ENCODE measurements around the gene LDB3.

The LDB3 gene

GRCh38 chr10:86651021-86651471 lies 17.3 kb upstream of the LDB3 start:
- DNase-seq (ENCODE audit: low spot score): no peak

- DNase-seq (ENCODE audit: low spot score): no peak
Measured at GRCh38 chr10:86651631-86652331, 16.5 kb upstream of the LDB3 start.

DNA sequence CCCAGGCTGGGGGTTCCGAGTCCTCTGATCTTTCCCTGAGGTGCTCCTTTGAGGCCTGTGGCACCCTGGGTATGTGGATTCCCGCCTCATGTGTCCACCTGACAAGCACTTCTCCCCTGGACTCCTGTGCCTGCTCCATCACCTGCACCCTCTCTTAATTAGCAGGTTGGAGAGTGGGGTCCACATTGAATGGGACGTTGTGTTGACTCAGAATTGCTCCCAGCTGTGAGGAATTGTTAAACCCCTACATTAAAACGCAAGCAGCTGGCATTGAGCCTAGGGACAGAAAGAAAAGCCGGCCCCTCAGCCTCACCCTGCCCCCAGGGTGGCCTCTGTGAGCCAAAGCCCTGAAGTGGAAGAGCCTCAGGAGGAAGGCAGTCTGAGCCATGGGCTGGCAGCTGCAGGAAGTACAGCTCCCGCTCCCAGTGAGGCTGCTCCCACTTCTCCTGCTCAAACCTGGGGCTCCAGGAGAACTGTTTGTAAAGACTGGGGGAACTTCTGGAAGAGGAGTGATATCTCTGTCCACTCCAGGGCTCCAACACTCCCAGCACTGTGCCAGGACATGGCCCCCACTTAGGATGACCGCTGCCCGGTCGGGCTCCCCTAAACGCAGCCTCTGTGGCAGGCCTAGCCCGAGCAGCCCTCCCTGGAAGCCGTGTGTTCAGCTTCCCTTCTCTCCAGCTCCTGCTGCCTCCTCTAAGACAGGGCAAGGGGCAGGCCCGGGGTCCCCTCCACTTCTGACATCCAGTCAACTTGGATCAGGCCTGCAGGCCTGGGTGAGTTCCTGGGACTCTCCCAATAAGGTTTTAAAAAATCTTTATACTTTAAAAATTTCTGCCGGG lies 15.7 kb upstream of the LDB3 start:
- no peak for DNase-seq (ENCODE audit: low spot score)

DNA sequence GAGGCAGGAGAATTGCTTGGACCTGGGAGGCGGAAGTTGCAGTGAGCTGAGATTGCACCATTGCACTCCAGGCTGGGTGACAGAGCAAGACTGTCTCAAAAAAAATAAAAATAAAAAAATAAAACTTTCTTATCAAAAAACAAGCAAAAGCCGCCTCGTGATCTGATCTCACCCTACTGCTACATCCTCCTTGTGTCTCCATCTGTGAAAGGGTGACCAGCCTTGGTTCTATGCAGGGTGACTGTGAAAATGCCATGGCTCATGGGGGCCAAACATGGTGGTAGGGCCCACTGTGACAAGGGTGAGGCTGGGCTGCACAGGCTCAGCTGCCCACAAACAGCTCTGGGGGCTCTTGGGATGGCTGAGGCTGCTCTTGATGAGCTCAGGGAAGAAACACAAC lies 14.9 kb upstream of the LDB3 start:
- DNase-seq (ENCODE audit: low spot score): no peak

GRCh38 chr10:86653987-86654386 lies 14.3 kb upstream of the LDB3 start:
- no peak for DNase-seq (ENCODE audit: low spot score)

DNA sequence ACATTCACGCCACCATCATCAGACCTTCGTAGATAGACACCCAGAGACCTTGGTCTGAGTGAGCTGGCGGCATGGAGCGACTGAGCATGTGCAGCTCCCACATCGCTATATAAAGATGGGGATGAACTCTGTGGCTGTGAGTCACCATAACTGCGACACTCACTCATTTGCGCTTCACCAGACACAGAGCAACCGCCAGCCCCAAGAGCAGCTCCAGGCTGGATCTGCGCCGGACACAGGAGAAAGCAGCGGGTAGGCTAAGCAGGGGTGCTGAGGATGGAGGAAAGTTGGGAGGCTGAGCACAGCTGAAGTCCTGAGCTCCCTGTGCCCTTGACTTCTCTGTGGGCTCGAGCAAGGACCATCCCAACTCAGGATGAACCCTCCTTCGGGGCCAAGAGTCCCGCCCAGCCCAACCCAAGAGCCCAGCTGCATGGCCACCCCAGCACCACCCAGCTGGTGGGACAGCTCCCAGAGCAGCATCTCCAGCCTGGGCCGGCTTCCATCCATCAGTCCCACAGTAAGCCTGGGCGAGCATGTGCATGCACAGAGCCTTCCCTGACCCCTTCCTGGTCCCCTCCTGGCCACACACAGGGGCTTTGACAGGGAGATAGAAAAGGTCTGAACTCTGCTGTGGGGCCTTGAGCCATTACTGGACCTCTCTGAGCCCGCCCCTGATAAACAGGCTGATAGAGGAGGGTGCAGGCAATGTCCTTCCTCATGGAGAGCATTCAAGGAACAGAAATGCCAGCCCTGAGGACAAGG lies 13.7 kb upstream of the LDB3 start, which contains the start of gene OPN4:
Gene OPN4 (plus strand): TSS at position 137 of the 762 bp plus-strand sequence. CDS start 237 bp downstream, at position 374.
- DNase-seq (ENCODE audit: low spot score): no peak

GRCh38 chr10:86655173-86655540 lies 13.2 kb upstream of the LDB3 start:
- DNase-seq (ENCODE audit: low spot score): no peak

DNA sequence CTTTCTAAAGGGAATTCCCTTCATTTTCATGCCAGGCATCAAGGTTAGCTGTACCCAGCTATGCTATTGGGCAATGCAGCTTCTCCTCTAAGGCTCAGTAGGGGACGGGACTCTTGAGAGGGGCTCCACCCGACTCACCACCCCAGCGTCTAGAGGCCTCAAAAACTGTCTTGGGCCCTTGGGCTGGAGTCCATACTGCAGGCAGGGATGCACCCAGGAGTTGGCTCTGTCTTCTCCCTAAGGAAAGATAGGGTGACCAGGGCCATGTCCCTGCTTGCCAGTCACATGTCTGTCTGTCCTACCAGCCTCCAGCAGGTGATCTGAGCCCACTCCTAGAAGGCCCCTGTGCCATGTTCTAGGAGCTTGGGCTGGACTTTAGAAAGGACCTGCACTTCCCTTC lies 12.7 kb upstream of the LDB3 start:
- DNase-seq (ENCODE audit: low spot score): no peak

DNA sequence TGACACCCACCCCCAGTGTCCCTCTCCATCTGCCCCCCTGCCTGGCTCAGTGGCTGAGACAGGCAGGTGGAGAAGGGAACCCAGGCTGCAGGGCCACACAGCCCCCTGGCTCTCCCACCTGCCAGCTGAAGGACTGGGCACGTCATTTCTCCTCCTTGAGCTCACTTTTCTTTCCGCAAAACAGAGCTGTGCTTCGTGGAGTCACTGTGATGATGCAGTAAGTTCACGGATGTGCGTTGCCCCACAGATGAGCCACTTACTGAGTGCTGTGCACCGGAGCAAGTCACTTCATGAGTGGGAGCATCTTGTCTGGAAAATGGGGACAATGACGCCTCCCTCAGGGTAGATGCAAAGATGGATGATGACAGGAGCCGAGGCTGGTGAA lies 11.3 kb upstream of the LDB3 start:
- DNase-seq (ENCODE audit: low spot score): no peak

DNA sequence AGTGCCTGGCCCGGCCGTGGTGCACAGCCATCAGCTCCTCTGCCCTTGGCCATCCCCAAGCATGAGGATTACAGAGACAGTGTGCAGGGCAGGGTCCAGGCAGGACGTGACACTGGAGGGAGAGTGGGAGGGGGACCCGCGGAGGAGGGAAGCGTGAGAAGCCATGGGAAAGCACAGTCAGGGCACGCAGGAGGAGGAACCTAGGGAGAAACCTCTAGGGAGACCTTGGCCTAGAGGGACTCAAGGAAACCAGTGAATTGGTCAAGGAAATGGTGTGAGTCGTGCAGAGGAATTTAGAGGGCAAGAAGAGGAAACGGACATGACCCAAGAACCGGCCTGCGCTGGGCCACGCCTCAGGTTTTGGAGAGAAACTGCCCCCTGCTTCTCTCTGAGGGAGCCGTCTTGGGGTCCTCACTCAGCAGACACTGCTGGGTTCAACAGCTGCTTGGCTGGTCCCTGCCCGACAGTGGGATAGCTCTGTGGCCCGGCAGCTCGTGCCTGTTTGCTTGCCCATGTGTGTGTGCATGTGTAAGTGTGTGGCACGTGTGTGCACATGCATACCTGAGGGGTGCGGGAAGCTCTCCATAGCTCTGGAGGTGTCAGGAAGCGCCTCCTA lies 10.8 kb upstream of the LDB3 start:
- DNase-seq (ENCODE audit: low spot score): no peak

GRCh38 chr10:86658261-86658741 lies 10.0 kb upstream of the LDB3 start:
- DNase-seq (ENCODE audit: low spot score): no peak

- DNase-seq (ENCODE audit: low spot score): no peak
Measured at GRCh38 chr10:86658751-86659150, 9.6 kb upstream of the LDB3 start.

DNA sequence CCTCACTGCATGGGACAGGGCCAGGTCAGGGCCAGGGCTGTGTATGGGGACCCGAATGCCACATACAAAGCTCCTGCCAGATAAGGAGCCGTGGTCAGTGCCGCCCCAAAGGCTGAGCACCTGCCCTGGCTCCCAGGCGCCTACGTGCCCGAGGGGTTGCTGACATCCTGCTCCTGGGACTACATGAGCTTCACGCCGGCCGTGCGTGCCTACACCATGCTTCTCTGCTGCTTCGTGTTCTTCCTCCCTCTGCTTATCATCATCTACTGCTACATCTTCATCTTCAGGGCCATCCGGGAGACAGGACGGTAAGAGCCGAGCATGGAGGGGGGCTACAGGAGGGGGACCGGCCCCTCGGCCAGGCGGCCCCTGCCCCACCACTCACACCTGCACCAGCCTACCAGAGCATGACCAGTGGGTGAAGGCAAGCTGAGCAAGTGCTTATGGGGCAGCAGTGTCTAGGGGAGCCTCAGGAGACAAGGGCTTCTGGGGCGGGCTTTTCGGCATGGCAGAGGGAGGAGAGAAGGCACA lies 9.1 kb upstream of the LDB3 start:
- no peak for DNase-seq (ENCODE audit: low spot score)

DNA sequence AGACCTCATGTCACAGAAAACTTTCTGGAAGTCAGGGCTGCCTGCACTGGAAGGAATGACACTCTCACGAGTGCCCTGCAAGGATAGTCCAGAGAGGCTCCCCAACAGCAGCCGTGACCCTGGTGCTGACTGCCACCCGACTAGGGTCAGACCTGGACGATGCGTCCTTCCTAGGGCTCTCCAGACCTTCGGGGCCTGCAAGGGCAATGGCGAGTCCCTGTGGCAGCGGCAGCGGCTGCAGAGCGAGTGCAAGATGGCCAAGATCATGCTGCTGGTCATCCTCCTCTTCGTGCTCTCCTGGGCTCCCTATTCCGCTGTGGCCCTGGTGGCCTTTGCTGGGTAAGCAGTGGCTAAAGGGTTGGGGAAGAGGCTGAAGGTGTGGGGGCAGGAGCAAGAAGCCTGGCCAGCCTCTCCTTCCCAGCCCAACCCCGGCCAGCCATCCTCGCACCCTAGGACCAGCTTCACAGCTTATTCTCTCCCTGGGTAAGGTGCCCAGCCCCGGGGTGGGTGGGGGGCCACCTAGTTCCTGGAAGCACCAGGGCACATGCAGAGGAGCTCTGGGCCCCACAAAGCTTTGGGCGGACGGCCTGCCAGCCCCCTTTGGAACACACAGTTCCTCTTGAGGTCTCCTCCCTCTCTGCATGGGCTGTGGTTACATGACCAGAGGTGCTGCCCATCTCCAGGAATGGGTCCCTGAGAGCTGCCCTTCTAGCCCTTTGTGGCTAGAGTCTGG lies 8.4 kb upstream of the LDB3 start:
- DNase-seq (ENCODE audit: low spot score): no peak

GRCh38 chr10:86661161-86662025 lies 6.9 kb upstream of the LDB3 start:
- DNase-seq (ENCODE audit: low spot score): no peak

DNA sequence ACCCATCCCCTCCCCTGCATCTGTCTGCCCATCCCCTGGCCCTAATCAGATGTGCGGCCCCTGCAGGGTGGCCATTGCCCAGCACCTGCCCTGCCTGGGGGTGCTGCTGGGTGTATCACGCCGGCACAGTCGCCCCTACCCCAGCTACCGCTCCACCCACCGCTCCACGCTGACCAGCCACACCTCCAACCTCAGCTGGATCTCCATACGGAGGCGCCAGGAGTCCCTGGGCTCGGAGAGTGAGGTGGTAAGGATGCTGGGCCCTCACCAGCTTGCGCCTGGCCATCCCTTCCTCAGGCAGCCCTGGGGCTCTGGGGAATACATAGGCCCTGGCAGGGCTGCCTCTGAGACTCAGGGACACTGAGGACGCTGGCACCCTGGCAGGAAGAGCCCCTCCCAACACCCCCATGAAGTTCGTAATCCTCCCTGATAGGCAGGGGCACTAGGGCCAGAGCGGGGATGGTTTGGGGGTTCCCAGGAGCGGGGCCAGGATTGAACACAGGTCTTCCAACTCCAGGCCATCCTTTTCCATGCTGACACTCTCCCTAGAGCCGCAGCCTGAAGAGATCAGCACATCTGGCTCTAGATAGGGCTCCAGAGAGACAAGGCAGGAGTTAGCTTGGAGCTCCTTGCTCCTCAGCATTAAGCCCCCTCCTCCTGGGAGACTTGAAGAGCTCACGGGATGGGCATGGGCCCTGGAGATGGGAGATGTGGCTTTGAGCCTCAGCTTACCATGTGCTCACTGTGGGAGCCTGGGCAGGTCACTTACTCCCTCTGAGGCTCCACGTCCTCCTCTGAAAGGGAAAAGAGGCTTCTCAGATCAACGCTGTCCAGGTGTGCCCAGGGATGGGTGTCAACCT lies 5.9 kb upstream of the LDB3 start:
- DNase-seq (ENCODE audit: low spot score): no peak

GRCh38 chr10:86663046-86663345 lies 5.3 kb upstream of the LDB3 start:
- no peak for DNase-seq (ENCODE audit: low spot score)

GRCh38 chr10:86663576-86664339 lies 4.6 kb upstream of the LDB3 start:
- no peak for DNase-seq (ENCODE audit: low spot score)
